Astrocyte (in vitro differentiated cells and primary cell): ENCODE data around the gene DENND1C.

Experiments
- CTCF ChIP-seq: IDR thresholded peaks from 2 replicates; pipeline ENCODE4 v1.5.1; 2011; ENCODE audit warnings: low read depth, mild to moderate bottlenecking, inconsistent platforms, low read length, moderate library complexity; ENCODE audit not compliant: insufficient read depth
- EZH2 ChIP-seq: IDR thresholded peaks from 2 replicates; pipeline ENCODE4 v1.6.1; 2012; ENCODE audit warnings: mild to moderate bottlenecking, low read length, inconsistent platforms; ENCODE audit not compliant: insufficient read depth

- TF ChIP-seq CTCF (no peak), EZH2 (no peak)
Measured at GRCh38 chr19:6489278-6490061, 7.9 kb upstream of the DENND1C start.
